ENCODE data around the gene WASHC1. TPM values are rescaled to one million over a fixed set of nuclear protein-coding genes. Genes with fewer than 3 reads are reported as not detected.
"Not testable (repeated sequence)": the region's sequence is repeated elsewhere in the genome, so short reads cannot be mapped to it uniquely, and the experiment has no call there.

Gene WASHC1
- total and polyA plus RNA-seq, 4 donors: 1.7 to 4.6 (median 3.4) TPM

DNA sequence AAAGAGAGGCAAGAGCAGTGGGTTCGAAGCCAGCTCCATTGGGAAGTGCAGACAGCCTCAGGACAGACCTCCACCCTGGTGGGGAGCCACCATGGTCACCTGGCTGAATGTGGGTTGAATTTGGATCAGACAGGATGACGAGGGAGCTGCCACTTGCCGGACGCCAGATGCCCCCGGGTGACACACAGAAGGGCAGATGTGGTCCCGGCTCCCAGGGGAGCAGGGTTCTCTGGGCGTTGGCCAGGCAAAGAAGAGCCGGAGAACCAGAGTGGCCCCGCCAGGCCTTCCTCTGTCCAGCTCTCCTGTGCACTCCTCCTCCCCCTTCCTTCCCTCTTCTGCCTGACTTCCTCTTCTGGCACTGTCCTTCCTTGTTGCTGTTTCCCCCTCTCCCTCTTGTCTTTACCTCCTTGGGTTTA lies 12.0 kb upstream of the WASHC1 start:
- not testable (repeated sequence) for H3K27ac ChIP-seq (ENCODE audit: low read depth in 1 of 2, low read length in 2 of 2); H3K9ac ChIP-seq (ENCODE audit: low read depth in 1 of 2, low read length in 2 of 2); H3K9me3 ChIP-seq (ENCODE audit: control insufficient read depth in 4 of 4, low read length in 3 of 4); H3K4me1 ChIP-seq (ENCODE audit: control insufficient read depth in 4 of 4, insufficient read depth in 4 of 4, low read length in 3 of 4); H3K36me3 ChIP-seq (ENCODE audit: control insufficient read depth in 4 of 4, insufficient read depth in 3 of 4, low read depth in 1 of 4, low read length in 3 of 4); H3K4me3 ChIP-seq (ENCODE audit: low read depth in 1 of 3, low read length in 3 of 3); H3K27me3 ChIP-seq (ENCODE audit: control insufficient read depth in 4 of 4, insufficient read depth in 4 of 4, low read length in 3 of 4)
- 74% methylated on average over 9 of the region's 9 CpGs for WGBS
- peak; percentile 23 for DNase-seq (ENCODE audit: low spot score)

DNA sequence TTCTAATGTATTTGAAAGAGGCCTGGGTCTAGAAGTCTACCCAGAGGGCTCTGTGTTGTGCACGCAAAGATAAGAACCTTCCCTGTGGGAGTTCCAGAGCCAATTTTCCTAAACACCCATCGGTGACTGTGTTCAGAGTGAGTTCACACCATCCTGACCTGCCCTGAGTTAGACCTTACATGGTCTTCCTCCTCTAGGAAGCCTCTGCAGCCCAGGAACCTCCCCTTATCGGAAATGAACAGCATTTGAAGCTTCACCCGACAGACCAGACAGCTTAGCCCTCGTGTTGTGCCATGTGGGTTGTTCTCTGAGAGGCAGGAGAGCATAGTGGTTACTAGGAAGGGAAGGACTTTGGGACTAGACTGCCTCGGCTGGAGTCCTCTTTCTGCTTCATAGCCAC lies 3.1 kb upstream of the WASHC1 start:
- H3K9ac ChIP-seq (ENCODE audit: low read depth in 1 of 2, low read length in 2 of 2); H3K4me3 ChIP-seq (ENCODE audit: low read depth in 1 of 3, low read length in 3 of 3); H3K9me3 ChIP-seq (ENCODE audit: control insufficient read depth in 4 of 4, low read length in 3 of 4); H3K4me1 ChIP-seq (ENCODE audit: control insufficient read depth in 4 of 4, insufficient read depth in 4 of 4, low read length in 3 of 4); DNase-seq (ENCODE audit: low spot score); H3K36me3 ChIP-seq (ENCODE audit: control insufficient read depth in 4 of 4, insufficient read depth in 3 of 4, low read depth in 1 of 4, low read length in 3 of 4); H3K27me3 ChIP-seq (ENCODE audit: control insufficient read depth in 4 of 4, insufficient read depth in 4 of 4, low read length in 3 of 4); H3K27ac ChIP-seq (ENCODE audit: low read depth in 1 of 2, low read length in 2 of 2): not testable (repeated sequence)
- WGBS: 65% methylated on average over 5 of the region's 6 CpGs

DNA sequence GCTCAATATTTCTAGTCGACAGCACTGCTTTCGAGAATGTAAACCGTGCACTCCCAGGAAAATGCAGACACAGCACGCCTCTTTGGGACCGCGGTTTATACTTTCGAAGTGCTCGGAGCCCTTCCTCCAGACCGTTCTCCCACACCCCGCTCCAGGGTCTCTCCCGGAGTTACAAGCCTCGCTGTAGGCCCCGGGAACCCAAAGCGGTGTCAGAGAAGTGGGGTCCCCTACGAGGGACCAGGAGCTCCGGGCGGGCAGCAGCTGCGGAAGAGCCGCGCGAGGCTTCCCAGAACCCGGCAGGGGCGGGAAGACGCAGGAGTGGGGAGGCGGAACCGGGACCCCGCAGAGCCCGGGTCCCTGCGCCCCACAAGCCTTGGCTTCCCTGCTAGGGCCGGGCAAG lies 481 bp downstream of the WASHC1 start:
- 0% methylated on average over 13 of the region's 30 CpGs for WGBS
- peak overlapping the region in 2 of 3 donors; percentile 38 to 47 for H3K4me3 ChIP-seq (ENCODE audit: low read depth in 1 of 3, low read length in 3 of 3)
- not testable (repeated sequence) for H3K4me1 ChIP-seq (ENCODE audit: control insufficient read depth in 4 of 4, insufficient read depth in 4 of 4, low read length in 3 of 4); H3K36me3 ChIP-seq (ENCODE audit: control insufficient read depth in 4 of 4, insufficient read depth in 3 of 4, low read depth in 1 of 4, low read length in 3 of 4); H3K9me3 ChIP-seq (ENCODE audit: control insufficient read depth in 4 of 4, low read length in 3 of 4); H3K27me3 ChIP-seq (ENCODE audit: control insufficient read depth in 4 of 4, insufficient read depth in 4 of 4, low read length in 3 of 4); H3K9ac ChIP-seq (ENCODE audit: low read depth in 1 of 2, low read length in 2 of 2); DNase-seq (ENCODE audit: low spot score); H3K27ac ChIP-seq (ENCODE audit: low read depth in 1 of 2, low read length in 2 of 2)

DNA sequence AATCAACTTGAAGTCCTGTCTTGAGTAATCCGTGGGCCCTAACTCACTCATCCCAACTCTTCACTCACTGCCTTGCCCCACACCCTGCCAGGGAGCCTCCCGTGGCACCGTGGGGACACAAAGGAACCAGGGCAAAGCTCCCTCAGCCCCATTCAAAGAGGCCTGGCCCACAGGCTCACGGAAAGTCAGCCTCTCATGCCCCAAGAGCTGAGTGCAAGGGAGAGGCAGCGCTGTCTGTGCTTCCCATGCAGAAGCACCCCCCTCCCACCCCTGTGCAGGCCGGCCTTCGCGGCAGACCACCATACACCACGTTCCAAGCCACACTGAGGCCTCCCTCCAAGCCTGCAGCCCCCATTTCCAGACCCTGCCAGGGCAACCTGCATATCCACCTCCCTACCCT lies 7.6 kb downstream of the WASHC1 start:
- WGBS: 91% methylated on average over 2 of the region's 9 CpGs
- H3K9ac ChIP-seq (ENCODE audit: low read depth in 1 of 2, low read length in 2 of 2); H3K36me3 ChIP-seq (ENCODE audit: control insufficient read depth in 4 of 4, insufficient read depth in 3 of 4, low read depth in 1 of 4, low read length in 3 of 4); H3K9me3 ChIP-seq (ENCODE audit: control insufficient read depth in 4 of 4, low read length in 3 of 4); H3K27ac ChIP-seq (ENCODE audit: low read depth in 1 of 2, low read length in 2 of 2); H3K4me3 ChIP-seq (ENCODE audit: low read depth in 1 of 3, low read length in 3 of 3); H3K27me3 ChIP-seq (ENCODE audit: control insufficient read depth in 4 of 4, insufficient read depth in 4 of 4, low read length in 3 of 4); H3K4me1 ChIP-seq (ENCODE audit: control insufficient read depth in 4 of 4, insufficient read depth in 4 of 4, low read length in 3 of 4); DNase-seq (ENCODE audit: low spot score): not testable (repeated sequence)

DNA sequence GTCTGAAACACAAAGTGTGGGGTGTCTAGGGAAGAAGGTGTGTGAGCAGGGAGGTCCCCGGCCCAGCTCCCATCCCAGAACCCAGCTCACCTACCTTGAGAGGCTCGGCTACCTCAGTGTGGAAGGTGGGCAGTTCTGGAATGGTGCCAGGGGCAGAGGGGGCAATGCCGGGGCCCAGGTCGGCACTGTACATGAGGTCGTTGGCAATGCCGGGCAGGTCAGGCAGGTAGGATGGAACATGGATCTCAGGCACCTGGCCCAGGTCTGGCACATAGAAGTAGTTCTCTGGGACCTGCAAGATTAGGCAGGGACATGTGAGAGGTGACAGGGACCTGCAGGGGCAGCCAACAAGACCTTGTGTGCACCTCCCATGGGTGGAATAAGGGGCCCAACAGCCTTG lies 12.4 kb downstream of the WASHC1 start:
- not testable (repeated sequence) for H3K4me3 ChIP-seq (ENCODE audit: low read depth in 1 of 3, low read length in 3 of 3); DNase-seq (ENCODE audit: low spot score)
- 96% methylated on average over 5 of the region's 6 CpGs for WGBS

DNA sequence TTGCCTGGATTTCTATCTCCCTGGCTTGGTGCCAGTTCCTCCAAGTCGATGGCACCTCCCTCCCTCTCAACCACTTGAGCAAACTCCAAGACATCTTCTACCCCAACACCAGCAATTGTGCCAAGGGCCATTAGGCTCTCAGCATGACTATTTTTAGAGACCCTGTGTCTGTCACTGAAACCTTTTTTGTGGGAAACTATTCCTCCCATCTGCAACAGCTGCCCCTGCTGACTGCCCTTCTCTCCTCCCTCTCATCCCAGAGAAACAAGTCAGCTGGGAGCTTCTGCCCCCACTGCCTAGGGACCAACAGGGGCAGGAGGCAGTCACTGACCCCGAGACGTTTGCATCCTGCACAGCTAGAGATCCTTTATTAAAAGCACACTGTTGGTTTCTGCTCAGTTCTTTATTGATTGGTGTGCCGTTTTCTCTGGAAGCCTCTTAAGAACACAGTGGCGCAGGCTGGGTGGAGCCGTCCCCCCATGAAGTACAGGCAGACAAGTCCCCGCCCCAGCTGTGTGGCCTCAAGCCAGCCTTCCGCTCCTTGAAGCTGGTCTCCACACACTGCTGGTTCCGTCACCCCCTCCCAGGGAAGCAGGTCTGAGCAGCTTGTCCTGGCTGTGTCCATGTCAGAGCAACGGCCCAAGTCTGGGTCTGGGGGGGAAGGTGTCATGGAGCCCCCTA lies 15.0 kb downstream of the WASHC1 start:
- not testable (repeated sequence) for H3K4me3 ChIP-seq (ENCODE audit: low read depth in 1 of 3, low read length in 3 of 3); H3K36me3 ChIP-seq (ENCODE audit: control insufficient read depth in 4 of 4, insufficient read depth in 3 of 4, low read depth in 1 of 4, low read length in 3 of 4); H3K9ac ChIP-seq (ENCODE audit: low read depth in 1 of 2, low read length in 2 of 2); H3K27ac ChIP-seq (ENCODE audit: low read depth in 1 of 2, low read length in 2 of 2); H3K27me3 ChIP-seq (ENCODE audit: control insufficient read depth in 4 of 4, insufficient read depth in 4 of 4, low read length in 3 of 4); DNase-seq (ENCODE audit: low spot score); H3K9me3 ChIP-seq (ENCODE audit: control insufficient read depth in 4 of 4, low read length in 3 of 4); H3K4me1 ChIP-seq (ENCODE audit: control insufficient read depth in 4 of 4, insufficient read depth in 4 of 4, low read length in 3 of 4)
- 75% methylated on average over 9 of the region's 10 CpGs for WGBS

More for the DNA sequence above, 12.4 kb downstream of the WASHC1 start:
- H3K36me3 ChIP-seq (ENCODE audit: control insufficient read depth in 4 of 4, insufficient read depth in 3 of 4, low read depth in 1 of 4, low read length in 3 of 4); H3K27me3 ChIP-seq (ENCODE audit: control insufficient read depth in 4 of 4, insufficient read depth in 4 of 4, low read length in 3 of 4); H3K9ac ChIP-seq (ENCODE audit: low read depth in 1 of 2, low read length in 2 of 2); H3K9me3 ChIP-seq (ENCODE audit: control insufficient read depth in 4 of 4, low read length in 3 of 4); H3K27ac ChIP-seq (ENCODE audit: low read depth in 1 of 2, low read length in 2 of 2); H3K4me1 ChIP-seq (ENCODE audit: control insufficient read depth in 4 of 4, insufficient read depth in 4 of 4, low read length in 3 of 4): not testable (repeated sequence)
